GM23248 (cell line): ENCODE results near the gene TCF4.

Source experiments
- EZH2 ChIP-seq: fragments of 200-600 bp; sonication (generic); IDR thresholded peaks from 2 replicates; pipeline ENCODE4 v1.6.1; 2018; ENCODE audit warnings: antibody characterized with exemption, mild to moderate bottlenecking; ENCODE audit not compliant: insufficient read depth, poor library complexity, severe bottlenecking
- EZH2phosphoT487 ChIP-seq: fragments of 200-600 bp; sonication (generic); IDR thresholded peaks from 2 replicates; pipeline ENCODE4 v1.6.1; 2018; ENCODE audit warnings: antibody characterized with exemption, moderate library complexity, mild to moderate bottlenecking, low read depth; ENCODE audit not compliant: insufficient read depth

GRCh38 chr18:55418439-55418838 lies 169.6 kb downstream of the TCF4 start:
- TF ChIP-seq EZH2 = no peak
- no peak for TF ChIP-seq EZH2phosphoT487
